HG02970 (cell line): Measurements from ENCODE around the gene NGB.
"Not testable (repeated sequence)": the region's sequence is repeated elsewhere in the genome, so short reads cannot be mapped to it uniquely, and the experiment has no call there.

Experiments used
- ATAC-seq: cut with Tn5 transposase; IDR thresholded peaks from one replicate; pipeline ENCODE4 v1.9.1; 2021; ENCODE audit warnings: mild to moderate bottlenecking, moderate library complexity, moderate number of reproducible peaks; ENCODE audit not compliant: unreplicated experiment, low FRiP score

The NGB gene

GRCh38 chr14:77296906-77297305 is 25.9 kb upstream of the NGB start:
- ATAC-seq: no peak

DNA sequence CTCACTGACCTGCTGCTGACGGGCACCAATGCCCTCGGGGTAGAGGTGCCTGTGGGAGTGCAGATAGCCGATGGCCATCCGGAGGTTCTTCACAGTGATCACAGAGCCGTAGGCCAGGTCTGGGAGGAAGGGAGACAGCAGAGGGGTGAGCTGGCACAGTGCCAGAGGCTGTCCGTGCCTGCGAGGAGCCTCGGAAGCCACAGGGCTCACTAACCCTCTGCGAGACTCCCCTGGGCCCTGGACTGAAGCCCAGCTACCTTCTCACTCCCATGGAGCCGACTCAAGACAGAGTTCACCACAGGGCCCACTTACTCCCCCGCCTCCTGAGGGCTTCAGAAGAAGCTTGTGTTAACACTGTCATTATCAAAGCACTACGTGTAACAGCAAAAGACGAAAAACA is 25.1 kb upstream of the NGB start:
- ATAC-seq: no peak

GRCh38 chr14:77290705-77291104 is 19.7 kb upstream of the NGB start:
- no peak for ATAC-seq

DNA sequence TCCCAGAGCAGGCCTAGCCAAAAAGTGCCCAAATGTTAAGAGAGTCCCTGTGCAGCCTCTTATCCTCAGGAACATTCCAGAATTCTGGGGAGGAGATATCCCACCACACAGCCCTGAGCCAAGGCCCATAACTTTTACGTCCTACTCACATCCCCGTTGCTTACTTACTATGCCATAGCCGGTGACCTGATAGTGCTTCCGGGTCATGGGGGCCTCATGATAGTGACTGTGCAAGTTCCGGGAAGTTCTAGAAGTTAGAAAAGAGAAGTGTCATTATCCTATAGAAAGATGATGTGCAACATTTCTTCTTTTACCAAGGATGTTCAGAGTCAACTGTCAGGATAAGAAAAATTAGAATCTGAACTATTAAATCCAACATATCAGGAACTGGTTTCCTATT is 15.6 kb upstream of the NGB start:
- ATAC-seq: no peak

DNA sequence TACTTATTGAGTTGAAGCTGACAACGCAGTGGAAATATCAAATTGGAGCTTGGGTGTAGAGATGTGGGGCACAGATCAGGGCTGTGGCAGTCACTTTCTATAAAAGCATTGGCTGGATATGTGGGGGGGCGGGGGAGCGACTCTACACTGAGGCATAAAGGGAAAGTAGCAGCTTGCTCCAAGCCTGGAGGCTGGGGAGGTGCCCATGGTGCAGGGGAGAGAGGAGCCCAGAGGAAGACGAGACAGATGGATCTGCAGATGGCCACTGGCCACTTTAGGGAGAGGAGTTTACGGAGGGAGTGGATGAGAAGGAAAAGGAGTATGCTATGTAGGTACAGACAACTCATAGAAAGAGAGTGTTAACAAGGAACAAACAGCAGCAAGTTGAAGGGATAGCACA is 13.5 kb upstream of the NGB start:
- no peak for ATAC-seq

- no peak for ATAC-seq
Measured at GRCh38 chr14:77284066-77284465, 13.1 kb upstream of the NGB start.

DNA sequence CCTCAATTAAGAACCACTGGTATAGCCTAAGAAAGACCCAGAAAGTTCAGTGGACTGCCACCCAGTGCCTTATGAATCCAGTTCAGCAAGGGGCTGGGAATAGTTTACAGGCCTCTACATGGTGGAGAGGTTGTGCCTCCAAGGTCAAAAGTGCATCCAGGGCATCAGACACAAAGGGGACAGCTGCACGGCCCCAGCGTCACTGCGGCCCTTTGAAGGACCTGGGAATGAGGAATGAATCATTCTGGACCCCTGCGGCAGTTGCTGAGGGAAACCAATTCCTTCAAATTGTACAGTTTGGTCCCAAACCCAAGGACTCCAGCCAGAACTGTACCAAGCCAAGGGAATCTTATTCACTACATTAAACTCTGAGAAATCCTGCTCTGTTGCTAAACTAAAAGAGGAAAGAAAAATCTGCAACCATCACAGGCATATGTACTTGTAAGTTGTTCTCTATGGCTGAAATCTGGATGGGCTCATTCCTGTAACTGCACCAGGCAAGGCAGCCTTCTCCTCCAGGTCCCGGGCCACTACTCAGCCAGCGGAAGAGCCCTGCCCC is 10.9 kb upstream of the NGB start:
- ATAC-seq: no peak

- not testable (repeated sequence) for ATAC-seq
Measured at GRCh38 chr14:77280921-77281320, 9.9 kb upstream of the NGB start.

DNA sequence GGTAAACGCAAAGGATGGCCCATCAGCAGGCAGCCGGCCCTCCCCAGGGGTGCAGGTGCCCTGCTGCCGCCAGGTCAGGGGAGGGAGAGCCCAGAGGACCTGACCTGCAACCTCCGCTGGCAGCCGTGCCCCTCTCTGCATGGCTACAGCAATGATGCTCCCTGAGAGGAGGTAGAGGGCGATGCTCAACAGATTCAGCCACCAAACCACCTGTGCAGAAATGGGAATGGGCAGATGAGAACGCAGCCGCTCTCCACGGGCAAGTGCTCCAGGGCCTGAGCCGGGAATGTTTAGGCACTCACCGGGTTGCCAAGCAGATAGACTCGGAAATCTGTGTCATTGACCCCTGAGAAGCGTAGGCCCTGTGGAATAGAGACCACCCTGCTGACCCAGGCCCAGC is 8.7 kb upstream of the NGB start:
- no peak for ATAC-seq

GRCh38 chr14:77278461-77279230 is 7.6 kb upstream of the NGB start:
- ATAC-seq: no peak

DNA sequence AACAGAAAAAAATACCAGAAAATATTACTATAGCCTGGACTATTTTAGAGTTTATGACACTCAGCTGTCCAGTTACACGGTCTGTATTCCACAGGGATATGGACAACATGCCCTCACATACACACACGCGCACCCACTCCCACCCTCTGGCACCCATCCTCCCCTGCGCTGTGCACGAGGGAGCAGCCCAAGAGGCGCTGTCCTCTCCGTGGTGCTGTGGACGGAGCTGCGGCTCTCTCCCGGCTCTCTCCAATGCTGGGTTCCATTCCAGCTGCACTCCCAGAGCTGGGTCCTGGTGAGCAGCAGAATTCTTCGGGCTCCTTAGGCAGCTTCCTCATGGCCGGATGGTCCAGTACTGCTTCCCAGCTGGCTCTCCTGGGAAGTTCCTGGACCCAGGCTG is 6.0 kb upstream of the NGB start:
- no peak for ATAC-seq

- ATAC-seq: no peak
Measured at GRCh38 chr14:77276295-77276935, 5.4 kb upstream of the NGB start.

GRCh38 chr14:77275601-77276017 is 4.6 kb upstream of the NGB start:
- ATAC-seq: no peak

DNA sequence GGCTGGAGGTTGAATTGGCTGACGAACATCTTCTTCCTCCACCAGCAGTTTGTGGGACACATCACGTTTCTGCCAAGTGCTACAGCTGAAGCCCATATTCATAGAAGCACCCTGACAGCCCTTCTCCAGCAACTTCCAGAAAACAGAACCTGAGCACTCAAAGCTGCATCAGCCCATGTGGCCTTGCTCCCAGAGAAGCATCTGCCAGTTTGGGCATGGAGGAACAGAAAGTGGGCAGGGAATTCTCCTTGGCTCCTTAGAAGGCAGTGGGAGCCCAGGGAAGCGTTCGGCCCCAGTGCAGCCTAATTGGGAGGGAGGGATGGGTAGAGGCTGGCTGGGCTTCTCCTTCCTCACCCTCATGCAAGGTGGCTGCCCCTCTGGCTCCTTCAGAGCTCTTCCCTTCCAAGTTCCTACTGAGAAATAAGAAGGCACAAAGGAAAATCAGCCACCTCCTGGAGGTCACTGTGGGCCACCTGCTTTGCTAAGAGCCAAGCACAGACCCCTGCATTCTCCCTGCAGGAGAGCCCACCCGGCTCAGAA is 4.1 kb upstream of the NGB start:
- ATAC-seq: no peak

GRCh38 chr14:77273796-77274195 is 2.8 kb upstream of the NGB start:
- ATAC-seq: no peak

- ATAC-seq: no peak
Measured at GRCh38 chr14:77272261-77272660, 1.3 kb upstream of the NGB start.

DNA sequence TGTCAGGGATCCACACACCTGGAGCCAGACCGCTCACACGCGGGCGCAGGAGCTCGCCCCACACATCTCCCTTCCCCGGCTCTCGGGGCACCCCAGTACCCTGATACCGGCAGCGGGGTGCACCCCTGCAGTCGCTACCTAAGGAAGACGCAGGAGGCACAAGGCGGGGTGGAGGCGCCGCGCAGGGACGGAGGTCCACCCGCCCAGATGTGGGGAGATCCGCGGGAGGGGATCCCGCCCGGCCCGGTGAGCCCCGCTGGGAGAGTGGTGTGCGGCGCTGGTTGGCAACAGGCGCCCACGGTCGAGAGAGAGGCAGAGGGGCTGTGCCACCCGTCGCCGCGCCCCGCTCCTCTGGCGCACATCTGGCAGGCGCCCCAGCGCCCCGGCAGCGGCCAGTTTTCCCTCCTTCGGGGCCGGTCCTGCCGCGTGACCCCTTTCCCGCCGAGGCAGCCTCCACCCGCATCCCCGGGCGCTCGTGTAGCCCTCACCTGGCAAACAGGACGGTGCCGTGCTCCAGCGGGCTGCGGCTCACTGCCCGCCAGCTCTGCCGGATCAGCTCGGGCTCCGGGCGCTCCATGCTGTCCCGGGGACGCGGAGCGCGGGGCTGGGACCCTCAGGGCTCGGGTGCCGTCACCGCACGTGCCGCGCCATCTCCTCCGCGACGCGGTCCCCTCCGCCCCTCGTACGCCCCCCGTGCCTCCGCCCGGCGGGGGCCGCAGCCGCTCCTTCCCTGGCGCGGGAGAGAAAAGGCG is 469 bp downstream of the NGB start:
- ATAC-seq: no peak

GRCh38 chr14:77268989-77269600 is 1.9 kb downstream of the NGB start:
- ATAC-seq: no peak

DNA sequence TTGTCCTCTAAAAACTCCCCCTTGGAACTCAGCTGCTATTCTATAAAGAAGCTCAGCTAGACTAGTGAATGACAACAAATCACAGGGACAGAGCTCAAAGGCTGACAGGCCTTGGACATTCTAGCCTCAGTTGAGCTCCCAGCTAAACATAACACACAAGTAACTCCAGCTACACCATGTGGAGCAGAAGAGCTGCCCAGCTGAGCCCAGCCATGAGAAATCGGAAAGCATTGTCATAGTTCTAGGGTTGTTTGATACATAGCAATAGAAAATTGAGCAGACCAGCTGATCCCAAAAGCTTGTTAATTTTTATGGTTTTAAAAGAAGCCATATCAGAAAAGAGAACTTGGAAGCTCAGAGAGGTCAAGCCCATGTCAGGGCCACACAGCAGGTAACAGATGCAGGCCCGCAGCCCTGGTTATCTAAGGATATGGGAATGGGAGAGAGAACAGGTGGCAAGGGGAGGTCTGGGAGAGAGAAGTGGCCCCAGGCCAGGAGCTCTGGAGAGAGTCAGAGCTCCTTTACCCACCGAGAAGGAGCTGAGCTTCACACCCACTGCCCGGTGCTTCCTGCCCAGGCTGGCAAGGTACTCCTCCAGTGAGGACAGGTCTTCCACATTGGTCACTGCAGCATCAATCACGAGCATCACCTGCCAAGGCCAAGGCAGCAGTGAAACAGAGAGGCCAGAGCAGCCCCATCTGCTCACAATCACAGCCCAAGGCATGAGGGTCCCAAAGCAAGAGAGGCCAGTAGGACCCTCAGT is 2.9 kb downstream of the NGB start:
- no peak for ATAC-seq

GRCh38 chr14:77266336-77266735 is 4.7 kb downstream of the NGB start:
- no peak for ATAC-seq
